ENCODE measurements around the gene DDX10.
"Not testable (repeated sequence)": the region's sequence is repeated elsewhere in the genome, so short reads cannot be mapped to it uniquely, and the experiment has no call there.

Gene DDX10

DNA sequence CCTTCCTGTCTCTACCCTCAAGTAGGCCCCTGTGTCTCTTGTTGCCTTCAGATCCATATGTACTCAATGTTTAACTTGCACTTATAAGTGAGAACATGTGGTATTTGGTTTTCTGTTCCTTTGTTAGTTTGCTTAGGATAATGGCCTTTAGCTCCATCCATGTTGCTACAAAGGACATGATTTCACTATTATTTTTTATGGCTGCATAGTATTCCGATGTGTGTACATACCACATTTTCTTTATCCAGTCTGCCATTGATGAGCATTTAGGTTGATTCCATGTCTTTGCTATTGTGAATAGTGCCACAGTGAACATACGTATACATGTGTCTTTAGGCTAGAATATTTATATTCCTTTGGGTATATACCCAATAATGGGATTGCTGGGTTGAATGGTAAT is 75.3 kb downstream of the DDX10 start:
- not testable (repeated sequence) for H3K36me3 ChIP-seq (ENCODE audit: control insufficient read depth, insufficient read depth, low read length); H3K4me1 ChIP-seq (ENCODE audit: control insufficient read depth, insufficient read depth, low read length); H3K9ac ChIP-seq (ENCODE audit: low read depth, low read length); H3K27ac ChIP-seq (ENCODE audit: low read depth, low read length); H3K9me3 ChIP-seq (ENCODE audit: control insufficient read depth, insufficient read depth, low read length); H3K27me3 ChIP-seq (ENCODE audit: control insufficient read depth, insufficient read depth, low read length); H3K4me3 ChIP-seq (ENCODE audit: low read depth, low read length)

DNA sequence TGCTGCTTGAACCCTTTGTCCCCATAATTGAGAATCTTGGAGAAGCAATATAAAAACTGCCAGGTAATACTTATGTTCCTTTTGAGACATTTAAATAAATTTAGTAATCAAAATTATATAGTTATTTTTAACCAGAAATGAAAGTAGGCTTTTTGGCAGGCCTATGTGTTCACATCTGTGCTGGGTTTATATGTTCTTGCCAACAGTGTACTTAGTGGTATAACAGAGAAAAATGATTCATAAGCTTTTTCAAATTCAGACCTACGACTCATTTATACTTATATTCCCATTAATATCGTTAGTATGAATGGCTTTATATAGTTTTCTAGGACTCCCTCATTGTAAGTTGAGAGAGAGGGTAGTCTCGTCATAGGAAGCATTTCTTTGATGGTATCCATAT is 79.0 kb downstream of the DDX10 start:
- no peaks in the 10 kb centered on the region for H3K36me3 ChIP-seq (ENCODE audit: control insufficient read depth, insufficient read depth, low read length)
- no peak overlapping the region for H3K4me3 ChIP-seq (ENCODE audit: low read depth, low read length)
- H3K27ac ChIP-seq (ENCODE audit: low read depth, low read length), result no peak overlapping the region
- H3K9ac ChIP-seq (ENCODE audit: low read depth, low read length), result no peak overlapping the region
- no peaks in the 10 kb centered on the region for H3K4me1 ChIP-seq (ENCODE audit: control insufficient read depth, insufficient read depth, low read length)
- H3K9me3 ChIP-seq (ENCODE audit: control insufficient read depth, insufficient read depth, low read length), result no peaks in the 10 kb centered on the region
- H3K27me3 ChIP-seq (ENCODE audit: control insufficient read depth, insufficient read depth, low read length), result no peaks in the 10 kb centered on the region

DNA sequence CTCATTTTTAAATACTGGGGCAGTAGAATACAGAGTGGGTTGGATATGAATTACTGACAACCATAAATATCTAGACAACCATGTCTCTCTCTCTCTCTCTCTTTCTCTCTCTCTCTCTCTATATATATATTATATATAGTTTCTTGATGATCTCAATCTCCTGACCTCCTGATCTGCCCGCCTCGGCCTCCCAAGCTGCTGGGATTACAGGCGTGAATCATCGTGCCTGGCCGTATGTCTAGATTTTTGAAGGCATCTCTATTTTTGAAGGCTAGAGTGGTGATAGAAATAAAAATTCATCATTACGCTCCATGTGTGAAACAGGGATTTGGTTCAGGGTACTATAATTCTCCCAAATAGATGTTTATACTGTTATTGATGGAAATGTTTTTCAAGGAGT is 84.1 kb downstream of the DDX10 start:
- no peak overlapping the region for H3K9ac ChIP-seq (ENCODE audit: low read depth, low read length)
- no peaks in the 10 kb centered on the region for H3K4me1 ChIP-seq (ENCODE audit: control insufficient read depth, insufficient read depth, low read length)
- no peaks in the 10 kb centered on the region for H3K27me3 ChIP-seq (ENCODE audit: control insufficient read depth, insufficient read depth, low read length)
- no peak overlapping the region for H3K4me3 ChIP-seq (ENCODE audit: low read depth, low read length)
- no peaks in the 10 kb centered on the region for H3K36me3 ChIP-seq (ENCODE audit: control insufficient read depth, insufficient read depth, low read length)
- no peak overlapping the region for H3K27ac ChIP-seq (ENCODE audit: low read depth, low read length)
- no peaks in the 10 kb centered on the region for H3K9me3 ChIP-seq (ENCODE audit: control insufficient read depth, insufficient read depth, low read length)

DNA sequence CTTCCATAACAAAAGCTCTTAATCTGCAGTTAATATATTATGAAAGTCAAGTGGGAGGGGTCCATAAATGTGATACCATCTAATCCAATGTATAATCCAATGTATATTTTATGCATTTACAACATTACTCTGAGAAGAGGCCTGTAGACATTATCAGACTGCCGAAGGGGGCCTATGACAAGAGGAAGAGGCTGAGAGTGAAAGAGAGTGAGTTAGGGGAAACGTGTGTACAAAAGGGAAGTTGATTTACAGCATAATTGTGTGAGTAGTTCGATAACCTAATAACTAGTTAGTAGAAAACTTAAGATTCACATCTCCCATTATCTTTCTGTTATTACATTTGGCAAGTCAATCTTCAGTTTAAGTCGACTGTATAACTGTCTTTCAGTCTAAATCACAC is 86.6 kb downstream of the DDX10 start:
- Histone ChIP-seq H3K4me1 (ENCODE audit: control insufficient read depth, insufficient read depth, low read length) (peaks cover 7% of the 10 kb centered on the region; the same call in 1 of the 2 replicates), H3K36me3 (ENCODE audit: control insufficient read depth, insufficient read depth, low read length) (no peaks in the 10 kb centered on the region)

DNA sequence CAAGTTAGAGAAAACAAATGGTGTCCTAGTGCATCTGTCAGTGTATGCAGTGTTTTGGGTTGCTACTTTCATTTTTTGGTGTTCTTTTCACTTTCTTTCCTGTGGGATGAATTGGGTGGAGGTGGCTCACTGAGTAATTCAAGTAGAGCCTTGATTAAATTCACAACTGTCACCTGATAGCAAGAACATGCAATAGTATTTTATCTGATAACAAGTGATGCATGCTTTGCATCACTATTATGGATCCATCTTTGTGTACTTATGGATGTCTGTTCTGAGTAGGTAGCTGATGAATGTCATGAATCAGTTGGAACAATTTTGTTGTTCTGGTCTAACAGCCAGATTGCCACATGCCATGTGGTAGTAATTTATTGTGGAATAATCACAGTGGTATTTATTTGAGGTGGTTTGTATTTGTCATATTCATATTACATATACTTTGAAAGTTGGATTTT is 87.5 kb downstream of the DDX10 start:
- Histone ChIP-seq H3K4me3 (ENCODE audit: low read depth, low read length) (no peak overlapping the region), H3K9me3 (ENCODE audit: control insufficient read depth, insufficient read depth, low read length) (no peaks in the 10 kb centered on the region), H3K27ac (ENCODE audit: low read depth, low read length) (no peak overlapping the region), H3K9ac (ENCODE audit: low read depth, low read length) (no peak overlapping the region), H3K27me3 (ENCODE audit: control insufficient read depth, insufficient read depth, low read length) (no peaks in the 10 kb centered on the region), H3K36me3 (ENCODE audit: control insufficient read depth, insufficient read depth, low read length) (no peaks in the 10 kb centered on the region), H3K4me1 (ENCODE audit: control insufficient read depth, insufficient read depth, low read length) (peaks cover 15% of the 10 kb centered on the region; the same call in 1 of the 2 replicates)

More for the DNA sequence above, 86.6 kb downstream of the DDX10 start:
- Histone ChIP-seq H3K27me3 (ENCODE audit: control insufficient read depth, insufficient read depth, low read length) (no peaks in the 10 kb centered on the region), H3K9ac (ENCODE audit: low read depth, low read length) (no peak overlapping the region), H3K27ac (ENCODE audit: low read depth, low read length) (no peak overlapping the region), H3K9me3 (ENCODE audit: control insufficient read depth, insufficient read depth, low read length) (no peaks in the 10 kb centered on the region), H3K4me3 (ENCODE audit: low read depth, low read length) (no peak overlapping the region)

DNA sequence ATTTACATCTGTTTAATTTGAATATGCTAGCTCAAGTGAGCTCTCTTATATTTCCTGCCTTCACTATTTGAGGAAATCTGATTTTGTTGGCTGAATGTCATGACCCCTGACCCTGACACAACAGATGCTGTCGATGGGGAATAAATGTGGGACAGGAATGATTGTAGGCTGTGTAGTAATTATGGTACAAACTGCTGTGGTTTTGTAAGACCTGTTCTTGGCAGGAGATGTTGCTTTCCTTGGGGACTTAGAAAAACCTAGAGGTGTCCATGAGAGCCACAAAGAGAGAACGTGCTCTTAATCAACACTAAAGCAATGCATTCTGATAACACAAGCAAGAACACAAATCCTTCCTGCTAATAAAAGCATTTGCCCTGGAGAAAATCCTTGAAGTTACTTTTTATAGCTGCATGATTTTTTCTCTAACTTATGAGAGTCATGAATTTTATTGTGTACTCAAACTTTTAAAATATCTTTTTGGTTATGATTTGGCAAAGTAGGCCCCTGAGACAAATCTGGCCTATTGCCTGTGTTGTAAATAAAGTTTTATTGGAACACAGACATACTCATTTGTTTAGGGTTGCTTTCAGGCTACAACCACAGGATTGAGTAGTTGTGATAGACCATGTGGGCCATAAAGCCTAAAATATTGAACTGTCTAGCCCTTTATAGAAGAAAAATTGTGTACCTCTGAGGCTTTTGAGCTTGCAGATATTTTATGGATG is 90.2 kb downstream of the DDX10 start:
- Histone ChIP-seq H3K4me3 (ENCODE audit: low read depth, low read length) (no peak overlapping the region), H3K4me1 (ENCODE audit: control insufficient read depth, insufficient read depth, low read length) (peaks cover 30% of the 10 kb centered on the region), H3K36me3 (ENCODE audit: control insufficient read depth, insufficient read depth, low read length) (no peaks in the 10 kb centered on the region), H3K27ac (ENCODE audit: low read depth, low read length) (no peak overlapping the region), H3K9ac (ENCODE audit: low read depth, low read length) (no peak overlapping the region), H3K9me3 (ENCODE audit: control insufficient read depth, insufficient read depth, low read length) (no peaks in the 10 kb centered on the region), H3K27me3 (ENCODE audit: control insufficient read depth, insufficient read depth, low read length) (no peaks in the 10 kb centered on the region)

DNA sequence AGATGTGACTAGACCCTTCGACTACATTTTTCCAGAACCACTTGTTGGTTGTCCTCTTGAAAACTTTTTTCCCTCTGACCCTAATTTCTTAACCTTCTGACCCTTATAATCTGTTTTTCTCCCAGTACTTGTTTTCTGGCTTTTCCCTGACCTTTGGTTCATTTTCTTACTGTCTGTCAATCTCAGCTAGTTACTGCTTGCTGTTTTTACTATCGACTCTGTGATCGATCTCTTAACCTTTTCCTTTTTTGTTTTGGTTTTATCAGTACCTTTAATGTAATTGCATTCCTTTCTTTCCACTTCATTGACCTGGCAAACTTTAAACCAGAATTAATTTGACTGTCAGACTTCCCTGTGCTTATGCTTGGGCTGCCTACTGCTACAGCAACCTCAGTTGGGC is 92.8 kb downstream of the DDX10 start:
- no peak overlapping the region for H3K27ac ChIP-seq (ENCODE audit: low read depth, low read length)
- no peak overlapping the region for H3K9ac ChIP-seq (ENCODE audit: low read depth, low read length)
- no peak overlapping the region for H3K4me3 ChIP-seq (ENCODE audit: low read depth, low read length)
- no peaks in the 10 kb centered on the region for H3K9me3 ChIP-seq (ENCODE audit: control insufficient read depth, insufficient read depth, low read length)
- H3K27me3 ChIP-seq (ENCODE audit: control insufficient read depth, insufficient read depth, low read length), result no peaks in the 10 kb centered on the region
- peaks cover 30% of the 10 kb centered on the region for H3K4me1 ChIP-seq (ENCODE audit: control insufficient read depth, insufficient read depth, low read length)
- H3K36me3 ChIP-seq (ENCODE audit: control insufficient read depth, insufficient read depth, low read length), result no peaks in the 10 kb centered on the region

DNA sequence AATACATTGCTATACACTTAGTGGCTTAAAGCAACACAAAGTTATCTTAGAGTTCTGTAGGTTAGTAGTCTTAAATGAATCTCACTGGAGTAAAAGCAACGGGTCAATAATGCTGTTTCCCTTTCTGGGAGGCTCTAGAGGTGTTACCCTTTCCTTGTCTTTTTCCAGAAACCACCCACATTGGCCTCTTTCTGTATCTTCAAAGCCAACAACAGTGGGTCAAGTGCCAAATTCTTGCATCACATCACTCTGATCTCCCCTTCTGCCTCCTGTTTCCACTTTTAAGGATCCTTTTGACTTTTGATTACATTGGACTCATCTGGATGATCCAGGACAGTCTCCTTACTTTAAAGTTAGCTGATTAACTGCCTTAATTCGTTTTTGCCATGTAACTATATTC is 93.6 kb downstream of the DDX10 start:
- Histone ChIP-seq H3K9me3 (ENCODE audit: control insufficient read depth, insufficient read depth, low read length) (no peaks in the 10 kb centered on the region), H3K36me3 (ENCODE audit: control insufficient read depth, insufficient read depth, low read length) (no peaks in the 10 kb centered on the region), H3K9ac (ENCODE audit: low read depth, low read length) (no peak overlapping the region), H3K4me3 (ENCODE audit: low read depth, low read length) (no peak overlapping the region), H3K4me1 (ENCODE audit: control insufficient read depth, insufficient read depth, low read length) (peaks cover 30% of the 10 kb centered on the region), H3K27ac (ENCODE audit: low read depth, low read length) (no peak overlapping the region), H3K27me3 (ENCODE audit: control insufficient read depth, insufficient read depth, low read length) (no peaks in the 10 kb centered on the region)

DNA sequence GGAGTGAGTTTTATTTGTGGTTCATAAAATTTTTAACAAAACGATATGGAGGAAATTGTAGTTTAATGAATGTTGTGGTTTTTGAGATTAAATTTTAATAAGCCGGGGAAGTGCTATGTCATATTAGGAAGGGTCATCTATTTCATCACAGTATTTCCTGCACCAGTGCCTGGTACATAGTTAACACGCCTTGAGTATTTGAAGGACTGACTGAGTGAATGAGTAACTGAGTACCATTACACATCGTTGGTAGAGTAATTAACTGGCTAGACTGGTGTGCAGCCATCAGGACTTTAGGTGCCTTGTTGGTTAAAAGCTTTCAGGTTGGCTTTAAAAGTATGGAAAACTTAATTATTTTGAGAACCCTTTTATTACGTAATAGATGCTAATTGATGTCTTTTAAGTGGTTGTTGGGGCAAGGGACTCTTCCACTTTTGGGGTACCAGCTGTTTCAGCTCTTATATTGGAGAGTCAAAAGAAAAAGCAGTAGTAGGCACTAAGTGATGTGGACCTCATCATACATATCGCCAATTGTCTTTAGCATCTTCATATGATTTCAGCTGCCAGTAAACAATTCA is 101.8 kb downstream of the DDX10 start:
- H3K4me3 ChIP-seq (ENCODE audit: low read depth, low read length), result no peak overlapping the region
- no peak overlapping the region for H3K9ac ChIP-seq (ENCODE audit: low read depth, low read length)
- H3K27me3 ChIP-seq (ENCODE audit: control insufficient read depth, insufficient read depth, low read length), result no peaks in the 10 kb centered on the region
- no peaks in the 10 kb centered on the region for H3K9me3 ChIP-seq (ENCODE audit: control insufficient read depth, insufficient read depth, low read length)
- H3K4me1 ChIP-seq (ENCODE audit: control insufficient read depth, insufficient read depth, low read length), result no peaks in the 10 kb centered on the region
- H3K27ac ChIP-seq (ENCODE audit: low read depth, low read length), result no peak overlapping the region
- no peaks in the 10 kb centered on the region for H3K36me3 ChIP-seq (ENCODE audit: control insufficient read depth, insufficient read depth, low read length)

DNA sequence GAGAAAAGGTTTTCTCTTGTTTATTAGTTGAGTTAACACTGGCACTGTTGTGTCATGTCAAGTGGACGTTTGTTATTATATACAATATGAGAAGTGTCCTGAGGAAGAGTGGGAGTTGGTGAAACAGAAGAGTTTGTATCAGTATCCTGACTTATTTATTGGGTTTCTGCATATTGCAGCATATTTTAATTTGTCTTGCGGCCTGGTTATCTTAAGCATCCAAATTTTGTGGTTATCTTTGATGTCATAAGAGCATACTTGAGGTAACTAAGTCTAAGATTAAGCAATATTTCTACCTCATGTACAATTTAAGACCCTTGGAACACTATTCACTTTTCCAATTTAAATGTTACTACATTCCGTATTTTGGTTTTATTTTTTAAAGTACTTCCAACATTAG is 103.5 kb downstream of the DDX10 start:
- Histone ChIP-seq H3K9ac (ENCODE audit: low read depth, low read length) (no peak overlapping the region), H3K9me3 (ENCODE audit: control insufficient read depth, insufficient read depth, low read length) (no peaks in the 10 kb centered on the region), H3K4me1 (ENCODE audit: control insufficient read depth, insufficient read depth, low read length) (no peaks in the 10 kb centered on the region), H3K36me3 (ENCODE audit: control insufficient read depth, insufficient read depth, low read length) (no peaks in the 10 kb centered on the region), H3K27me3 (ENCODE audit: control insufficient read depth, insufficient read depth, low read length) (no peaks in the 10 kb centered on the region), H3K27ac (ENCODE audit: low read depth, low read length) (no peak overlapping the region), H3K4me3 (ENCODE audit: low read depth, low read length) (no peak overlapping the region)

DNA sequence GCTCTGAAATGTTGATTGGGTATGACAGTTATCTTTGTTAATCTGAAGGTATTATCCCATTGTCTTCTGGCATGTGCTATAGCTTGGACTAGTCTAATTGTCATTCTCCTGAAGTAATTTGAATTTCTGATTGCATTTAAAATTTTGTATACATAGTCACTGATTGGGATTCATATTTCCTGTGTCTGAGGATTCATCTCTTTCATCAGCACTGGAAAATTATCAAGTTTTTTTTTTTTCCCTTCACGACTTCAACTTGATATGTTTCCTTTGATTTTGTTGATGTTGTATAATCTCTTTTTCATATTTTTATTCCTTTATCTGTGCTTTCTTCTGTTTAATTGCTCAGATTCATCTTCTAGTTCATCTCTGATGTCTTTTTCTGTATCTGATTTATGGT is 104.1 kb downstream of the DDX10 start:
- H3K36me3 ChIP-seq (ENCODE audit: control insufficient read depth, insufficient read depth, low read length), result no peaks in the 10 kb centered on the region
- no peak overlapping the region for H3K9ac ChIP-seq (ENCODE audit: low read depth, low read length)
- no peaks in the 10 kb centered on the region for H3K27me3 ChIP-seq (ENCODE audit: control insufficient read depth, insufficient read depth, low read length)
- 0 out of 2 replicates have a peak, but pooled peaks cover 1% of the 10 kb centered on the region for H3K4me1 ChIP-seq (ENCODE audit: control insufficient read depth, insufficient read depth, low read length)
- H3K4me3 ChIP-seq (ENCODE audit: low read depth, low read length), result no peak overlapping the region
- no peak overlapping the region for H3K27ac ChIP-seq (ENCODE audit: low read depth, low read length)
- H3K9me3 ChIP-seq (ENCODE audit: control insufficient read depth, insufficient read depth, low read length), result no peaks in the 10 kb centered on the region
